Activated T-helper 1 cell treated with anti-CD3 and anti-CD28 coated beads, Interleukin-12 subunit alpha, Interleukin-12 subunit beta, Interleukin-2, Interleukin-4 antibody, amounts not matched to agents 30 ng/mL and 10 ng/mL and 1 ng/mL, durations not matched to agents 14 hours and 24 hours and 36 hours (primary cell): ENCODE data around the gene CACNA1I. TPM values are rescaled to one million over a fixed set of nuclear protein-coding genes. Genes with fewer than 3 reads are reported as not detected.
"Not testable (repeated sequence)": the region's sequence is repeated elsewhere in the genome, so short reads cannot be mapped to it uniquely, and the experiment has no call there.

Experiments used
- DNase-seq: peaks from one replicate; pipeline ENCODE4 v3.0.0; 2021; ENCODE audit warnings: low spot score
- H3K27ac Mint-ChIP-seq: one replicate; pipeline ENCODE4 v1.8.0; 2021; ENCODE audit warnings: mild to moderate bottlenecking, mixed read lengths
- H3K27me3 Mint-ChIP-seq: one replicate; pipeline ENCODE4 v1.8.0; 2022; ENCODE audit warnings: mild to moderate bottlenecking, moderate library complexity, mixed read lengths; ENCODE audit not compliant: insufficient read depth
- H3K36me3 Mint-ChIP-seq: one replicate; pipeline ENCODE4 v1.8.0; 2021; ENCODE audit warnings: low read depth, mixed read lengths
- H3K4me1 Mint-ChIP-seq: one replicate; pipeline ENCODE4 v1.8.0; 2021; ENCODE audit warnings: low read depth, mixed read lengths
- H3K4me3 Mint-ChIP-seq: one replicate; pipeline ENCODE4 v1.8.0; 2021; ENCODE audit warnings: mild to moderate bottlenecking, moderate library complexity, mixed read lengths
- H3K9me3 Mint-ChIP-seq: one replicate; pipeline ENCODE4 v1.8.0; 2021; ENCODE audit warnings: mixed read lengths
- intact Hi-C: fragments of 100-400 bp; cut with micrococcal nuclease; formaldehyde crosslinking; loops from one replicate; pipeline ENCODE4 v1.15.1; 2024
- total RNA-seq: library from RNA; stranded (reverse); gene quantifications from 2 replicates; pipeline ENCODE4 v1.2.3, GENCODE V29; 2022

Gene CACNA1I
- total RNA-seq, 1 donor from 2014 or later: 0.03 TPM

DNA sequence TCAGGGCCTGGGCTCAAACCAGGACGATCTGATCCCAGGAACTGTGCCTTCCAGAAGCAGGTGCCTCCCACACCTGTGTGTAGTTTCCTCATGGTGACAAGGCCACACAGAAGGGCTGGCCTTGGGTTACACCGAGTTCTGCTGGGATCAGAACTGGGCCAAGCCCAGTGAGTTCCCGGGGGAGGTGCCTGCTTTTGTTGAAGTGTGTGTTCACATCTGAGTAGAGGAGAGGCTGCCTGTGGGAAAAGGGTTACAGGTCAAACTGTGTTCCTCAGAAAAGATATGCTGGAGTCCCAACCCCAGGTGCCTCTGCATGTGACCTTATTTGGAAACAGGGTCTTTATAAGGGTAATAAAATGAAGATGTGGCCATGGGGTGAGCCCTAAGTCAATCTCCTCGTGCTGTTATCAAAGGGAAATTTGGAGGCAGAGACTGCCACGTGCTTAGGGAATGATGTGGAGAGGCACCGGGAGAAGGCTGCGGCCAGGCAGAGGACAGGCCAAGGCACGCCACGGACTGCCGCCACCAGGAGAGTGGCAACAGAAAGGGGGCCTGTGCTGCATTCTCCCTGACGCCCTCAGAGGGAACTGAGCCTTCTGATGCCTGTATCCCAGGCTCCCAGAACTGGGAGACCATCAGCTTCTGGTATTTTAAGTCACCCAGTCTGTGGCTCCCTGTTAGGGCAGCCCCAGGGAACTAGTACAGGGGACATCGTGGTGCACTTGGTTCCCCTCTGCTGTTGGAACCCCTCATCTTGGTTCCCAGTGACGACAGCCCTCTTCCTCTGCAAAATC is 158.8 kb downstream of the CACNA1I start:
- peaks cover 2% of the 10 kb centered on the region for H3K27me3 Mint-ChIP-seq
- H3K4me3 Mint-ChIP-seq: no peak overlapping the region

DNA sequence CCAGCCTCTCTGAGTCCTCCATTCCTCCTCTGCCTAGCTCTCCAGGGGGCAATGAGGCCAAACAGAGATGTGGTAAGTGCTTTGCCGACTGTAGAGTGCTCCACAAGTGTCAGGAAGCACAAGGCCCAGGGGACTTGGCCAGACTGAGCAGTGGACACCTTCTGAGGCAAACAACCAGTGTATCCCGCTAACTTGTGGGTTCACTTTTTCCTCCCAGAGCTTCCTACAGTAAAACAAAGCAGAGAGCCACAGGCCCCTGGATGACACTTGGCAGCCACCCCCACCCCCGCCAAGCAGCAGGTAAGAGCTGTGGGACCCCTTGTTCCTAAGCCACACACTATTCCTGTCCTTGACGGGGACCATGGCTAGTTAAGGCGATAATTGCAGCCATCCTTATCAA is 160.9 kb downstream of the CACNA1I start:
- Mint-ChIP-seq H3K4me3 (no peak overlapping the region), H3K27me3 (peaks cover 2% of the 10 kb centered on the region), H3K27ac (no peak overlapping the region), H3K4me1 (no peaks in the 10 kb centered on the region), H3K36me3 (no peaks in the 10 kb centered on the region), H3K9me3 (no peaks in the 10 kb centered on the region)
- no peak for DNase-seq
- intact Hi-C loops: no loop called here

More for the DNA sequence above, 158.8 kb downstream of the CACNA1I start:
- intact Hi-C loops: no loop called here
- Mint-ChIP-seq H3K9me3 (no peaks in the 10 kb centered on the region), H3K27ac (no peak overlapping the region), H3K4me1 (no peaks in the 10 kb centered on the region), H3K36me3 (no peaks in the 10 kb centered on the region)
- DNase-seq: no peak

DNA sequence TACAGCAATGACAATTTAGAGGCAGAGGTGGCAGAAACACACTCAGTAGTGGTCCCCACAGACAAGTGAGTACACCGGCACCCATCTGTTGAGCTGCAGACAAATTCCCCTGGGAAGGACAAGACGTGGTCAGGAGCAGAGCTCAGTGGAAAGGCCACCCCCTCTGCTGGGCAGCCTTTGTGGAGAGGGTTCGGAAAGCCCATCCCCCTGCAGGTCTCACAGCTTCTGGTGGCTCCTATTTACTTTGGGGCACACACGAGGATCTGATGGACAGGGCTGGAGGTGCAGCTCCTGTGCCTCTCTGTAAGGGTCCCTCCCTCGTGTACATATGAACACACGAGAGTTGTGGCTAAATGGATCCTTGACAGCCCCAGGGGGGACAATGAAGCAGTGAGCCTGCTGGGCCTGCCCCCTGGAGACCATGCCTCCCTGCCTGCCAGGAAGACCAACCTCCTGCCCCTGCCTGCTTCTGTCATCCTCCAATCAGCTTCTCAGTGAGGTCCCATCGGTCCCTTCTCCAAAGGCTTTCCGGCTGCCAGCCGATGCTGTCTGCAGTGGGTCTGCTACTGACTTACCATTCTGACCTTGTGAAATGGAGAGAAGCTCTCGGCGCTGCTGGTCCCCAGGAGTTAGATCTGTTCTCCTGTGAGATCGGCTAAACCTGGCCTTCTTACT is 161.5 kb downstream of the CACNA1I start:
- Mint-ChIP-seq H3K36me3 (no peaks in the 10 kb centered on the region), H3K9me3 (no peaks in the 10 kb centered on the region), H3K4me1 (no peaks in the 10 kb centered on the region), H3K27ac (no peak overlapping the region), H3K4me3 (no peak overlapping the region), H3K27me3 (peaks cover 4% of the 10 kb centered on the region)
- intact Hi-C loops: no loop called here
- no peak for DNase-seq

DNA sequence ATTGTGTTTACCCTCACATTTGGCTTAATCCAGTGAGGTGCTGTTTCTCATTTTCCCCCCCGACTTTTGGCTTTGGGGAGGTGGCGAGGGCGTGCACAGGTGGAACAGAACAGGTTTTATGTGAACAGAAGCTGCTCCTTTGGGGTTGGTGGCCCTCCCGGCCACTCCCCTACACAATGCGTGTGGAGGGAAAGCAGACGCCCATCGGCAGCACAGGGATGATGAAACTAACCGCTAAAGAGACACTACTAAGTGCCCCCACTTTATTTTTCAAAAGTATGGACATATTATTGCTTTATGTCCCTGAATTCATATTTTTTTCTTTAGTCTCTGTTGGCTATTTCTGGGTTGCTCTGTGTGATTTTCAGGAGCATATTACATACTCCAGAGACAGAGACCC is 162.1 kb downstream of the CACNA1I start:
- Mint-ChIP-seq H3K9me3 (no peaks in the 10 kb centered on the region), H3K4me1 (no peaks in the 10 kb centered on the region), H3K27me3 (peaks cover 5% of the 10 kb centered on the region), H3K4me3 (no peak overlapping the region), H3K36me3 (no peaks in the 10 kb centered on the region), H3K27ac (no peak overlapping the region)
- no peak for DNase-seq
- intact Hi-C loops: no loop called here

DNA sequence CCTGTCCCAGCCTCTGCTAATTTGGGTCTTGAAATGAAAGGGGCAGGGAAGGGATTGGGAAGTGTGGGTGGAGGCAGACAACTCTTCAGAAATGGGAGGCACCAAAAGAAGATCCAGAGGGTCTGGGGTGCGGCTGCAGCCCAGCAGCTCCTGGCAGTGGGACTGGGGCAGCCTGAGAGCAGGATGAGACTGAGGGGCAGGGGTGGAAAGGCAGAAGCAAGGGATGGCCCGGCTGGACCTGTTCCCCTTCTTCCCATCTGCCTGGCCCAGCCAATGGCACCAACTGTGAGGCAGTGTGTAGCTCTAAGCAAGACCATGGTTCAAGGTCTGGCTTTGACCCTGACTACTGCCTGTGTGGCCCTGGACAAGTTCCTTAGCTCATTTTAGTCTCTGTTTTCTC is 162.6 kb downstream of the CACNA1I start:
- intact Hi-C loops: no loop called here
- H3K36me3 Mint-ChIP-seq: no peaks in the 10 kb centered on the region
- no peak for DNase-seq
- no peaks in the 10 kb centered on the region for H3K9me3 Mint-ChIP-seq
- peaks cover 4% of the 10 kb centered on the region for H3K27me3 Mint-ChIP-seq
- H3K27ac Mint-ChIP-seq: no peak overlapping the region
- no peaks in the 10 kb centered on the region for H3K4me1 Mint-ChIP-seq
- H3K4me3 Mint-ChIP-seq: no peak overlapping the region

DNA sequence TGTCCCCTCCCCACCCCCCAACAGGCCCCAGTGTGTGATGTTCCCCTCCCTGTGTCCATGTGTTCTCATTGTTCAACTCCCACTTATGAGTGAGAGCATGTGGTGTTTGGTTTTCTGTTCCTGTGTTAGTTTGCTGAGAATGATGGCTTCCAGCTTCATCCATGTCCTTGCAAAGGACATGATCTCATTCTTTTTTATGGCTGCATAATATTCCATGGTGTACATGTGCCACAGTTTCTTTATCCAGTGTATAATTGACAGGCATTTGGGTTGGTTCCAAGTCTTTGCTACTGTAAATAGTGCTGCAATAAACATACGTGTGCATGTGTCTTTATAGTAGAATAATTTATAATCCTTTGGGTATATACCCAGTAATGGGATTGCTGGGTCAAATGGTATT is 163.5 kb downstream of the CACNA1I start:
- H3K27me3 Mint-ChIP-seq, DNase-seq, H3K4me1 Mint-ChIP-seq, H3K4me3 Mint-ChIP-seq, H3K9me3 Mint-ChIP-seq, H3K27ac Mint-ChIP-seq, H3K36me3 Mint-ChIP-seq, intact Hi-C loops: not testable (repeated sequence)

DNA sequence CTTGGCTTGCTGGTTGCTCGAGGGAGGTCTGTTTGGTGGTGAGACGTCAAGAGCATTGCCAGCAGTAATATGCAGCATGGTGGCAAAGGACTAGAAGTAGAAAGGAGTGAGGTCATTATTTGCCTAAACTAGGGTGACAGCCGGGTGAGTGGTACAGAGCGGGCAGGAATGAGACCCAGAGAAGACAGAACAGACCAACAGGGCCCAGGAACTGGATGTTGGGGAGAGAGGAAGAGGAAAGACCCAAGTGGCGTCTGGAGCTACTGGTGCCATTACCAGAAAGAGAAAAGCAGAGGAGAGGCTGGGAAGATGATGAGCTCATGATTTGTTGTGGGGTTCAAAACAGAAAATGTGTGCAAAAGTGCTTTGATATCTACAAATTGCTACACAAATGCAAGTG is 164.3 kb downstream of the CACNA1I start:
- peaks cover 6% of the 10 kb centered on the region for H3K27me3 Mint-ChIP-seq
- no peak for DNase-seq
- peaks cover 2% of the 10 kb centered on the region for H3K36me3 Mint-ChIP-seq
- no peaks in the 10 kb centered on the region for H3K4me1 Mint-ChIP-seq
- intact Hi-C loops: no loop called here
- peaks cover 8% of the 10 kb centered on the region for H3K9me3 Mint-ChIP-seq
- no peak overlapping the region for H3K4me3 Mint-ChIP-seq
- no peak overlapping the region for H3K27ac Mint-ChIP-seq

DNA sequence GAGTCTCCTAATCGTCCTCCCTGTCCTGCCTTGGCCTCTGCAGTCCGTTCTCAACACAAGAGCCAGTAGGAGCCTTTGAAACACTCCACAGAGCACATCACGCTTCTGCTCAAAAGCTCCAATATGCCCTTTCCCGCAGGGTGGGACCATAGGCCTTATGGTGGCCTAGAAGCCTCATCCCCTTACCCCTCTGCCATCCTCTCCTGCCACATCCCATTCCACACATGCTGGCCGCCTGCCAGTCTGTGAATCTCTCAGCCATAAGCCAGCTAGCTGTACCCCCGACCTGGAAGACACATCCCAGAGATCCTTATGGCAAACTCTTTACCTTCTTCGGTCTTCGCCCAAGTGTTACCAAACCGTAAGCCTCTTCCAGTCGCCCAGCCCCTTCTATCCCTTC is 165.2 kb downstream of the CACNA1I start:
- H3K4me1 Mint-ChIP-seq: no peaks in the 10 kb centered on the region
- peaks cover 8% of the 10 kb centered on the region for H3K9me3 Mint-ChIP-seq
- no peak overlapping the region for H3K4me3 Mint-ChIP-seq
- no peak for DNase-seq
- H3K36me3 Mint-ChIP-seq: peaks cover 2% of the 10 kb centered on the region
- no peak overlapping the region for H3K27ac Mint-ChIP-seq
- H3K27me3 Mint-ChIP-seq: peaks cover 6% of the 10 kb centered on the region
- intact Hi-C loops: no loop called here

DNA sequence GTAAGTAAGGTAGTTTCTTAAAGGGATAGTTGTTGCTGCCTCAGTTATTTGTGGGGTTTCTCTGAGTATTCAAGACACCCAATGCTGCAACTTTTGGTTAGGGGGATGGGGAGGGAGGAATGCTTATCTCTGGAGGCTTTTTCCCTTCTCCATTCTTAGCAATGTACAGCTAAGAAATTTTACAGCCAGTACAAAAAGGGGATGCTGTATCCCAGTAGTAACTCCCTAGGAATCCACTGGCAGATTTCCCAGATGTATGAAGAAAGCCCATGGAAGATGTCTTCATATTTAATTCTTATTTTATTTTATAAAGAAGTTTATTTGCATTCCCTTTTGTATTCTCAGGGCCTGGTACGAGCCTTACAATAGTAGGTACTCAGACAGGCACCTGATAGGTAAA is 168.2 kb downstream of the CACNA1I start:
- H3K27me3 Mint-ChIP-seq: peaks cover 6% of the 10 kb centered on the region
- no peak overlapping the region for H3K27ac Mint-ChIP-seq
- H3K36me3 Mint-ChIP-seq: peaks cover 5% of the 10 kb centered on the region
- H3K4me3 Mint-ChIP-seq: no peak overlapping the region
- intact Hi-C loops: no loop called here
- peaks cover 2% of the 10 kb centered on the region for H3K4me1 Mint-ChIP-seq
- no peak for DNase-seq
- peaks cover 15% of the 10 kb centered on the region for H3K9me3 Mint-ChIP-seq

Other genes with a start within 250 kb of the CACNA1I start
- not detected in 2 replicates for gene SYNGR1, start 220.8 kb upstream of the CACNA1I start, total RNA-seq
- 23.5 and 27.7 TPM in 2 replicates for gene TAB1, start 171.0 kb upstream of the CACNA1I start, total RNA-seq
- 1.2 TPM in 2 replicates for gene MGAT3, start 113.7 kb upstream of the CACNA1I start, total RNA-seq
- gene MIEF1, start 68.5 kb upstream of the CACNA1I start, total RNA-seq: 59.4 and 60.2 TPM in 2 replicates
- gene ATF4, start 50.2 kb upstream of the CACNA1I start, total RNA-seq: 387 and 390 TPM in 2 replicates
- 98.7 and 101 TPM in 2 replicates for gene RPS19BP1, start 38.0 kb upstream of the CACNA1I start, total RNA-seq